Fibroblast of lung (primary cell): ENCODE results near the gene SLC43A3. TPM values are rescaled to one million over a fixed set of nuclear protein-coding genes. Genes with fewer than 3 reads are reported as not detected.
A peak's percentile ranks its signal among the peaks of the same experiment; 100 is the strongest.

Experiments used
- DNase-seq, 2 donors: peaks; one replicate each; pipeline versions ENCODE4 v3.0.0 to v3.0.0-alpha.2; 2010; ENCODE audit warnings: low read depth in 2 of 2
- H2AFZ ChIP-seq: 2 replicates; pipeline ENCODE4 v1.5.1; 2012; ENCODE audit warnings: low read length, control low read depth, inconsistent platforms
- H3K27ac ChIP-seq: 2 replicates; pipeline ENCODE4 v1.5.1; 2011; ENCODE audit warnings: low read length, control low read depth; ENCODE audit not compliant: insufficient read depth
- H3K27me3 ChIP-seq: 2 replicates; pipeline ENCODE4 v1.5.1; 2011; ENCODE audit warnings: mild to moderate bottlenecking, low read length; ENCODE audit not compliant: control insufficient read depth, insufficient read depth
- H3K36me3 ChIP-seq: 2 replicates; pipeline ENCODE4 v1.5.1; 2011; ENCODE audit warnings: low read length; ENCODE audit not compliant: control insufficient read depth, insufficient read depth
- H3K4me1 ChIP-seq: 2 replicates; pipeline ENCODE4 v1.5.1; 2011; ENCODE audit warnings: low read length; ENCODE audit not compliant: control insufficient read depth, insufficient read depth; ENCODE audit errors: extremely low read depth
- H3K4me2 ChIP-seq: 2 replicates; pipeline ENCODE4 v1.5.1; 2011; ENCODE audit warnings: low read length, control low read depth; ENCODE audit not compliant: insufficient read depth; ENCODE audit errors: extremely low read depth
- H3K4me3 ChIP-seq, 4 experiments: fragments of 200-600 bp in 1 of 4; sonication (generic) in 1 of 4; replicated peaks in 1 of 4; 2 replicates each; pipeline ENCODE4 v1.5.1; 2011 to 2016; ENCODE audit warnings: low read length in 4 of 4, low read depth in 3 of 4, mild to moderate bottlenecking in 3 of 4, control low read depth in 2 of 4, inconsistent platforms in 1 of 4, mixed read lengths in 1 of 4; ENCODE audit not compliant: insufficient read depth in 1 of 4; ENCODE audit errors: control extremely low read depth in 1 of 4
- H3K79me2 ChIP-seq: 2 replicates; pipeline ENCODE4 v1.5.1; 2012; ENCODE audit warnings: mild to moderate bottlenecking, low read length, inconsistent platforms; ENCODE audit not compliant: control insufficient read depth, insufficient read depth
- H3K9ac ChIP-seq: 2 replicates; pipeline ENCODE4 v1.5.1; 2011; ENCODE audit warnings: mild to moderate bottlenecking, low read length, control low read depth; ENCODE audit not compliant: insufficient read depth
- H3K9me3 ChIP-seq: 2 replicates; pipeline ENCODE4 v1.5.1; 2012; ENCODE audit warnings: low read depth, low read length; ENCODE audit not compliant: control insufficient read depth, insufficient read depth
- H4K20me1 ChIP-seq: 2 replicates; pipeline ENCODE4 v1.5.1; 2011; ENCODE audit warnings: low read length; ENCODE audit not compliant: control insufficient read depth, insufficient read depth; ENCODE audit errors: extremely low read depth
- CTCF ChIP-seq, 2 donors: IDR thresholded peaks in 1 of 2; conservative IDR thresholded peaks in 1 of 2; 1 replicate in 1 of 2; 2 replicates in 1 of 2; pipeline ENCODE4 v1.5.1; 2011 to 2012; ENCODE audit warnings: low read length in 2 of 2, control low read depth in 1 of 2, inconsistent platforms in 1 of 2, low read depth in 1 of 2, mild to moderate bottlenecking in 1 of 2
- EZH2 ChIP-seq: IDR thresholded peaks from 2 replicates; pipeline ENCODE4 v1.5.1; 2012; ENCODE audit warnings: low read length, control low read depth, mild to moderate bottlenecking; ENCODE audit errors: missing control alignments
- polyA plus RNA-seq, 2 donors: library from polyadenylated mRNA; depleted of rRNA in 1 of 2; stranded (reverse) in 1 of 2; unstranded in 1 of 2; fragments of >200 nt; gene quantifications; 2 replicates each; pipeline ENCODE4 v1.2.1, GENCODE V29; 2011 to 2012; ENCODE audit warnings: missing spikeins in 1 of 2
- total RNA-seq: library from RNA; depleted of rRNA; stranded (reverse); fragments of >200 nt; gene quantifications from 2 replicates; pipeline ENCODE4 v1.2.1, GENCODE V29; 2014

Gene SLC43A3
- total and polyA plus RNA-seq, 2 donors (not counting 1 experiment from before 2014, with no cell fraction given) = 34.8 to 41.5 TPM

GRCh38 chr11:57432714-57433163, 5.8 kb upstream of the SLC43A3 start:
- peaks cover 24% of the 10 kb centered on the region for H3K4me1 ChIP-seq
- TF ChIP-seq EZH2 = no peak
- no peak for TF ChIP-seq CTCF (conservative IDR thresholded peaks at IDR 0.05 in 1 of 2, IDR thresholded peaks at IDR 0.05 in 1 of 2; ENCODE audit: low read depth in 1 of 2, low read length in 2 of 2)
- H3K36me3 ChIP-seq = no peaks in the 10 kb centered on the region
- H3K9me3 ChIP-seq = no peaks in the 10 kb centered on the region
- H2AFZ ChIP-seq = no peak overlapping the region
- H3K79me2 ChIP-seq = no peaks in the 10 kb centered on the region
- H3K4me2 ChIP-seq = no peak overlapping the region
- peak; percentile 92 to 93 for DNase-seq
- H3K27ac ChIP-seq = no peak overlapping the region
- no peak overlapping the region for H3K9ac ChIP-seq
- no peaks in the 10 kb centered on the region for H4K20me1 ChIP-seq
- no peak overlapping the region for H3K4me3 ChIP-seq
- H3K27me3 ChIP-seq = no peaks in the 10 kb centered on the region

- Histone ChIP-seq H3K27me3 (no peaks in the 10 kb centered on the region), H3K36me3 (no peaks in the 10 kb centered on the region), H3K4me3 (no peak overlapping the region), H3K9ac (no peak overlapping the region), H3K79me2 (no peaks in the 10 kb centered on the region), H3K4me1 (peaks cover 27% of the 10 kb centered on the region), H2AFZ (no peak overlapping the region), H4K20me1 (no peaks in the 10 kb centered on the region), H3K27ac (no peak overlapping the region), H3K4me2 (no peak overlapping the region), H3K9me3 (no peaks in the 10 kb centered on the region)
- DNase-seq = no peak
- no peak for TF ChIP-seq CTCF (conservative IDR thresholded peaks at IDR 0.05 in 1 of 2, IDR thresholded peaks at IDR 0.05 in 1 of 2; ENCODE audit: low read depth in 1 of 2, low read length in 2 of 2)
These were observed 5.2 kb upstream of the SLC43A3 start for GRCh38 chr11:57432149-57432561.

- H3K4me1 ChIP-seq = peaks cover 36% of the 10 kb centered on the region
These were observed 4.0 kb upstream of the SLC43A3 start for GRCh38 chr11:57430952-57431351.

More at GRCh38 chr11:57430952-57431351, 4.0 kb upstream of the SLC43A3 start:
- no peak overlapping the region for H3K4me3 ChIP-seq
- H3K4me2 ChIP-seq = no peak overlapping the region
- no peak overlapping the region for H2AFZ ChIP-seq
- no peaks in the 10 kb centered on the region for H4K20me1 ChIP-seq
- H3K27me3 ChIP-seq = no peaks in the 10 kb centered on the region
- no peaks in the 10 kb centered on the region for H3K9me3 ChIP-seq
- no peak overlapping the region for H3K9ac ChIP-seq
- TF ChIP-seq CTCF (conservative IDR thresholded peaks at IDR 0.05 in 1 of 2, IDR thresholded peaks at IDR 0.05 in 1 of 2; ENCODE audit: low read depth in 1 of 2, low read length in 2 of 2) (no peak), EZH2 (no peak)
- no peak for DNase-seq
- H3K79me2 ChIP-seq = peaks cover 4% of the 10 kb centered on the region
- no peak overlapping the region for H3K27ac ChIP-seq
- H3K36me3 ChIP-seq = no peaks in the 10 kb centered on the region
